ENCODE results near the gene FCER2.

FCER2 gene

DNA sequence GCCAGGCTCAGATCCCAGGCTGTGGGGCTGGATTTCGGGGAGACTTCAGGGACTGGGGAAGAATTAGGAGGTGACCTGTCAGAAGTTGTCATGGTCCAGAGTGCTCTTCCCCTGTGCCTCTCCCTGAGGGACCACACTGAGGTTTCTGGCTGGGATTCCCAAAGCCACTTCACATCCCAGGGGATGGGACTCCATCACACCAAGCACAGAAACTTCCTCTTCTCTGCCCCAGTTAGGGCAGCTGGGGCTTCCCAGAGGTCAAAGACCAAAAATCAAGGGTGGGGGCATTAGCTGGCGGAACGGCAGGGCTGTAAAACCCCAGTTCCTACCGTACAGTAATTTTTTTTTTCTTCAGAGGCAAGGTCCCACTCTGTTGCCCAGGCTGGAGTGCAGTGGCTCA is 7.4 kb downstream of the FCER2 start:
- H3K4me2 ChIP-seq, result peak overlapping the region; percentile 67 to 91 (median 80)
- peaks cover 0 to 14% (median 0%) of the 10 kb centered on the region in 11 experiments; a peak in 4 of 22 replicates for H4K20me1 ChIP-seq
- no peak overlapping the region for H3K4me3 ChIP-seq
- H3K4me1 ChIP-seq, result peaks cover 26 to 57% (median 34%) of the 10 kb centered on the region in 10 experiments
- peaks cover 0 to 10% (median 0%) of the 10 kb centered on the region in 11 experiments; a peak in 3 of 22 replicates for H3K27me3 ChIP-seq
- peak overlapping the region in 9 of 11 experiments; percentile 2 to 67 (median 50); a peak in 13 of 22 replicates for H3K27ac ChIP-seq
- peak overlapping the region in 10 of 11 experiments; percentile 6 to 57 (median 36); a peak in 14 of 22 replicates for H3K9ac ChIP-seq
- H3K36me3 ChIP-seq, result peaks cover 0 to 3% (median 0%) of the 10 kb centered on the region in 11 experiments; a peak in 1 of 22 replicates
- no peak for TF ChIP-seq Cebpa-rat (IDR thresholded peaks at IDR 0.05)
- peaks cover 0 to 27% (median 8%) of the 10 kb centered on the region in 11 experiments; a peak in 13 of 22 replicates for H3K9me3 ChIP-seq (replicated peaks in 1 of 11)

DNA sequence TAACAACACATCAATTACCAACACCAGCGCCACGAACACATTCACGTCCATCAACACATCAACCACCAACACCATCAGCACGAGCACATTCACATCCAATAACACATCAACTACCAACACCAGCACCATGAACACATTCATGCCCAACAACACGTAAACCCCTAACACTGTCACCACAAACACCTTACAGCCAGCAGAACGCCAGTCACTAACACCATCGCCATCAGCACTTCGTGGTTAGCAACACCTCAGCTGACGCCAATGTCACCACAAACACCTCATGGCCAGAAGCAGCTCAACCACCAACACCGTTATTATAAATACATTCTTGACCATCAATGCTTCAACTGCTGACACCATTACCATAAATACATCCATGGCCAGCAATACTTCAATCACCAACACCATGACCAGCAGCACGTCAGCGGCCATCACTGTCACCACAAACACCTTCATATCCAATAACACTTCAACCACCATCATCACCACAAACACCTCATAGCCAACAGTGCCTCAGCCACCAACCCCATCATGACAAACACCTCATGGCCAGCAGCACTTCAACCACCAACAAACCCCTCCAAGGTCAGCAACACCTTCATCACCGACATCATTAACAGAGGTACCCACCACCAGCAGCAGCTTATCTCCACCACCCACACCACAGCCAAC is 9.4 kb downstream of the FCER2 start:
- peak overlapping the region in 1 of 11 experiments; percentile 40; a peak in 1 of 22 replicates for H3K4me2 ChIP-seq
- 0 out of 22 replicates have a peak, but pooled peaks cover 0 to 5% (median 0%) of the 10 kb centered on the region in 11 experiments for H3K27me3 ChIP-seq
- H3K4me3 ChIP-seq, result no peak overlapping the region
- no peak overlapping the region for H3K9ac ChIP-seq
- H3K4me1 ChIP-seq, result peaks cover 21 to 40% (median 25%) of the 10 kb centered on the region in 10 experiments
- H3K36me3 ChIP-seq, result peaks cover 0 to 3% (median 0%) of the 10 kb centered on the region in 11 experiments; a peak in 1 of 22 replicates
- peaks cover 0 to 23% (median under 1%) of the 10 kb centered on the region in 11 experiments; a peak in 7 of 22 replicates for H4K20me1 ChIP-seq
- no peak overlapping the region for H3K27ac ChIP-seq
- H3K9me3 ChIP-seq (replicated peaks in 1 of 11), result peaks cover 0 to 27% (median 8%) of the 10 kb centered on the region in 11 experiments; a peak in 13 of 22 replicates
- TF ChIP-seq Cebpa-rat (IDR thresholded peaks at IDR 0.05), result no peak

DNA sequence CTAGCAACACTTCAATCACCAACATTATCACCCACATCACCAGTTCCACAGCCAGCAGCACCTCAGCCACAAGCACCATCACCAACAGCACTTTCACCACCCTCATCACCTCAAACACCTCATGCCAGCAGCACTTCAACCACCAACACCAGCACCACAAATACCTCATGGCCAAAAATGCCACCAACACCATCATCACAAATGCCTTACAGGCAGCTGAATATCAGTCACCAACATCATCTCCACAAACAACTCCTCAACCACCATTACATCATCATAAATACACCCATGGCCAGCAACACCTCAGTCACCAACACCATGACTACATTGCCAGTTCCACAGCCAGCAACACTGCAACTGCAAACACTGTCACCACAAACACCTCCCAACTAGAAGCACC is 10.4 kb downstream of the FCER2 start:
- no peak overlapping the region for H3K4me2 ChIP-seq
- no peak overlapping the region for H3K4me3 ChIP-seq
- H3K9ac ChIP-seq, result no peak overlapping the region
- H3K27ac ChIP-seq, result no peak overlapping the region
- no peak for TF ChIP-seq Cebpa-rat (IDR thresholded peaks at IDR 0.05)
- peaks cover 0 to 27% (median 8%) of the 10 kb centered on the region in 11 experiments; a peak in 13 of 22 replicates for H3K9me3 ChIP-seq (replicated peaks in 1 of 11)
- H4K20me1 ChIP-seq, result peaks cover 0 to 33% (median 11%) of the 10 kb centered on the region in 11 experiments; a peak in 13 of 22 replicates
- peaks cover 0 to 6% (median 0%) of the 10 kb centered on the region in 11 experiments; a peak in 1 of 22 replicates for H3K36me3 ChIP-seq
- 0 out of 22 replicates have a peak, but pooled peaks cover 0 to 5% (median 0%) of the 10 kb centered on the region in 11 experiments for H3K27me3 ChIP-seq
- peaks cover 22 to 33% (median 25%) of the 10 kb centered on the region in 10 experiments for H3K4me1 ChIP-seq

DNA sequence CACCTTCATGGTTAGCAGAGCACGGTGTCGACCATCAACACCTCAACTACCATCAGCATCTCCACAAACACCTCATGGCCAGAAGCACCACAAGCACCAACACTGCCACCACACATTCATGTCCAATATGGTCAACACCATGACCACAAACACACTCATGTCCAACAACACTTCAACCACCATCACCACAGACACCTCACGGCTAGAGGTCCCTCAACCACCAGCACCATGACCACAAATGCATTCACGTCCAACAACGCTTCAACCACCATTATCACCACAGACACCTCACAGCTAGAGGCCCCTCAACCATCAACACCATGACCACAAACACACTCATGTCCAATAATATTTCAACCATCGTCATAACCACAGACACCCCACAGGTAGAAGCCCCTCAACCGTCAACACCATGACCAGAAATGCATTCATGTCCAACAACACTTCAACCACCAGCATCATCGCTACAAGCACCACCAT is 11.1 kb downstream of the FCER2 start:
- H4K20me1 ChIP-seq, result peaks cover 5 to 40% (median 18%) of the 10 kb centered on the region in 11 experiments; a peak in 16 of 22 replicates
- no peak for TF ChIP-seq Cebpa-rat (IDR thresholded peaks at IDR 0.05)
- 0 out of 22 replicates have a peak, but pooled peaks cover 0 to 5% (median 0%) of the 10 kb centered on the region in 11 experiments for H3K27me3 ChIP-seq
- H3K27ac ChIP-seq, result no peak overlapping the region
- no peak overlapping the region for H3K9ac ChIP-seq
- H3K4me1 ChIP-seq, result peaks cover 20 to 32% (median 22%) of the 10 kb centered on the region in 10 experiments
- H3K9me3 ChIP-seq (replicated peaks in 1 of 11), result peaks cover 0 to 27% (median 8%) of the 10 kb centered on the region in 11 experiments; a peak in 13 of 22 replicates
- H3K4me2 ChIP-seq, result no peak overlapping the region
- no peak overlapping the region for H3K4me3 ChIP-seq
- peaks cover 0 to 9% (median 2%) of the 10 kb centered on the region in 11 experiments; a peak in 4 of 22 replicates for H3K36me3 ChIP-seq

DNA sequence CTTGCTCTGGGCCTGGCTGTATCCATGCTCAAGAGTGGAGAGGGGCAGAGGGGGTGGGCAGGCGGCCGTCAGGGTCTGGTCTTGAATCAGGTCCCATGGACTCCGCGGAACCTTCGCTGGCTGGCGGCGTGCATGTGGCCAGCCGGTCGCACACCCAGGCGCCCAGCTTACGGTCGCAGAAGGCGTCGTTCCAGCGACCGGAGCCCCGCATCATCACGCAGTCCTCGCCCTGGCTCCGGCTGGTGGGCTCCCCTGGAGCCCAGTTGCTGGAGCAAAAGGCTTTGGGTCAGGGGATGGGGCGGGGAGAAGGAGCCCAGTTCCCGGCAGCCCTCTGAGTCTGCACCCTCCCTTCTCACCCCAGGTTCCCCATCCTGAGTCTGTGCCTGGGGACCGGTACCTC is 12.8 kb downstream of the FCER2 start:
- no peak overlapping the region; a peak in 1 of 22 replicates for H3K27ac ChIP-seq

DNA sequence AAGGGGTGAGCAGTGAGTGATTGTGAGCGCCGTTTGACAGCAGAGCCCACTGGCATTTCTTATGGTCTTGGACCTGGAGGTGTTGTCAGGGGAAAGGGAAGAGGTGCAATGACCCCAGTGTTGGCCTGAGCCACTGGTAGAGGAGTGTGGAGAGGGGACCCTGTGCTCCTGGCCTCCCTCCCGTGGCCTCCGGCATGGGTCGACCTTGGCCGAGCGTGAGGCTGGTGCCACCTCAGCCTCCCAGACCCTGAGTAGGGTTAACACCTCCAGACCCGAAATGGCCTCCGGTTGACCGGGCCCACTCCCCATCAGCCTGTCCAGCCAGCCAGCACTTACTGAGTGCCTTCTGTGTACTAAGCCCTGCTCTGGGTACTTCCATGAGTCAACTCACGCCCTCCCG is 14.8 kb downstream of the FCER2 start:
- no peak overlapping the region; a peak in 1 of 22 replicates for H3K27ac ChIP-seq

More for the DNA sequence above, 12.8 kb downstream of the FCER2 start:
- H3K27me3 ChIP-seq, result 0 out of 22 replicates have a peak, but pooled peaks cover 0 to 5% (median 0%) of the 10 kb centered on the region in 11 experiments
- TF ChIP-seq Cebpa-rat (IDR thresholded peaks at IDR 0.05), result no peak
- peaks cover 0 to 25% (median 16%) of the 10 kb centered on the region in 11 experiments; a peak in 21 of 22 replicates for H3K36me3 ChIP-seq
- peaks cover 3 to 34% (median 5%) of the 10 kb centered on the region in 10 experiments; a peak in 19 of 20 replicates for H3K4me1 ChIP-seq
- peaks cover 17 to 48% (median 28%) of the 10 kb centered on the region in 11 experiments; a peak in 16 of 22 replicates for H4K20me1 ChIP-seq
- H3K9ac ChIP-seq, result no peak overlapping the region
- H3K4me2 ChIP-seq, result no peak overlapping the region
- H3K4me3 ChIP-seq, result no peak overlapping the region
- H3K9me3 ChIP-seq (replicated peaks in 1 of 11), result peaks cover 0 to 27% (median 8%) of the 10 kb centered on the region in 11 experiments; a peak in 13 of 22 replicates

DNA sequence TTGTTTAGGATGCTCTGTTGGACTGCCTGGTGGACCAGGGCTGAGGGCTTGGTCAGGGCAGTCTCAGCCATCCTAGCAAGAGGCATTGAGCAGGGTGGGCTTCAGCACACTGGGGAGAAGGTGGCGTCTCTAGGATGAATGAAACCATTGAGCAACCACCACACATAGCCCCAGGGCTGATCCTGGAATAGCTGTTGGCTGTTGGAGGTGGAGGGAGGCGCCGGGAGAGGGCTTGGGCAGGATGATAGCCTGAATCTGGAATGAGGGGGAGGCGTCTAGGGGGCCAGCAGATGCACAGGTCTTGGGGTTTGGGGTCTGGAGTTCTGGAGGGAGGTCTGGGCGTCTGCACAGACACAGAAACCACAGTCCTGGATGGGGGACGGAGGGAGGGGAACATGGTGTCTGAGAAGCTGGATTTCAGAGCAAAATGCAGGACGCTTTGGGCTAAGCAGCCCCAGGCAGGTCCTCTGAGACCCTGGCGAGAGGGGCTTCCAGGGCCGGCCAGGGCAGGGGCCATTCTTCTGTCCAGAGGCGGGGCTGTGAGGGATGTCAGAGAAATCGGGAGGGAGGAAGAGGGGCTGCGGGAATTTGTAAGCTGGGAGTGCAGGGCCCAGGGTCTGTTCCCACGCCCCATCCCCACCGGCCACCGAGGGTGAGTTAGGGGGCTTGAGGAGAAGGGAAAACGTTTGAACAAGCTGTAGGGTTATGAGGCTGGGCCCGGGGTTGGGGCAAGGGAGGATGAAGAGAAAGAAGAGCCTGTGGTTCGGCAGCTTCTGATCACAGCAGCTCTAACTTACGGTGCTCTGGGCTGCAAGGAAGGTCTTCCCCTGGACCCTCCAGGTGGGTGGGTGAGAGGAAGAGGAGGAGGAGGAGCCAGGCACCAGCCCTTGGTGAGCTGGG is 16.1 kb downstream of the FCER2 start:
- peaks cover 24 to 68% (median 38%) of the 10 kb centered on the region in 11 experiments; a peak in 16 of 22 replicates for H4K20me1 ChIP-seq
- peak overlapping the region in 2 of 11 experiments; percentile 19 to 20; a peak in 3 of 22 replicates for H3K4me2 ChIP-seq
- no peak for TF ChIP-seq Cebpa-rat (IDR thresholded peaks at IDR 0.05)
- no peak overlapping the region for H3K4me3 ChIP-seq
- peak overlapping the region in 2 of 11 experiments; percentile 5 to 51; a peak in 2 of 22 replicates for H3K9ac ChIP-seq
- H3K27me3 ChIP-seq, result no peaks in the 10 kb centered on the region
- peaks cover 9 to 55% (median 22%) of the 10 kb centered on the region in 10 experiments for H3K4me1 ChIP-seq
- H3K27ac ChIP-seq, result peak overlapping the region in 2 of 11 experiments; percentile 9 to 10; a peak in 1 of 22 replicates
- H3K36me3 ChIP-seq, result peaks cover 20 to 48% (median 39%) of the 10 kb centered on the region in 11 experiments
- H3K9me3 ChIP-seq (replicated peaks in 1 of 11), result peaks cover 0 to 6% (median 0%) of the 10 kb centered on the region in 11 experiments; a peak in 7 of 22 replicates

More for the DNA sequence above, 14.8 kb downstream of the FCER2 start:
- no peaks in the 10 kb centered on the region for H3K27me3 ChIP-seq
- peaks cover 22 to 66% (median 37%) of the 10 kb centered on the region in 11 experiments; a peak in 16 of 22 replicates for H4K20me1 ChIP-seq
- peaks cover 19 to 45% (median 36%) of the 10 kb centered on the region in 11 experiments for H3K36me3 ChIP-seq
- no peak overlapping the region for H3K4me3 ChIP-seq
- peaks cover 0 to 19% (median 8%) of the 10 kb centered on the region in 11 experiments; a peak in 13 of 22 replicates for H3K9me3 ChIP-seq (replicated peaks in 1 of 11)
- H3K4me2 ChIP-seq, result no peak overlapping the region
- no peak for TF ChIP-seq Cebpa-rat (IDR thresholded peaks at IDR 0.05)
- H3K4me1 ChIP-seq, result peaks cover 5 to 49% (median 17%) of the 10 kb centered on the region in 10 experiments
- H3K9ac ChIP-seq, result no peak overlapping the region
